ENCODE data around the gene ZNF423. TPM values are rescaled to one million over a fixed set of nuclear protein-coding genes. Genes with fewer than 3 reads are reported as not detected.

Gene ZNF423
- total RNA-seq, 6 experiments from 2014 or later = 0.43 to 1.2 (median 0.89) TPM

DNA sequence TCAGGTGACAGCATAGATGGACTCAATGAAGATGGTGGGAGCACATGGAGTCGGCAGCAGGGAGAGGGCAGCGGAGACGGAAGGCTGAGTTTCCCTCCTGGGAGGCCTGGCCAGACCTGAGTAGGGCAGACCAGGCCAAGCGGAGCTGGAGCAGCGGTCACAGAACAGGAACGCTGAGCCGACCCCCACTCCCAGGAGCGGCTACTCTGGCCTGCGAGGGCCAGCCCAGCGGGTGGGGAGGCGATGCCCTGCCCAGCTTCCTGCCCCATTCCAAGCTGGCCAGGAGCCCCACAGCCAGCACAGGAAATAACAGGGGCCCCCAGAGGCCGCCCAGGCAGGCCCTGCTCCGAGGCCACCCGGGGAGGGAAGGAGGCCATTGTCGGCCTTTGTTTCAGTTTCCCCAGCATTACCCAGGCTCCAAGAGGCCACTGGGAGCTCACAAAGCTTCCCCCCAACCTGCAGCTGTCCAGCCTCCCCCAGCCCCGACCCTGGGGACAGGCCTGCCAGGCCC, 79.8 kb downstream of the ZNF423 start:
- DNase-seq = peak in 1 of 3 donors; percentile 22

DNA sequence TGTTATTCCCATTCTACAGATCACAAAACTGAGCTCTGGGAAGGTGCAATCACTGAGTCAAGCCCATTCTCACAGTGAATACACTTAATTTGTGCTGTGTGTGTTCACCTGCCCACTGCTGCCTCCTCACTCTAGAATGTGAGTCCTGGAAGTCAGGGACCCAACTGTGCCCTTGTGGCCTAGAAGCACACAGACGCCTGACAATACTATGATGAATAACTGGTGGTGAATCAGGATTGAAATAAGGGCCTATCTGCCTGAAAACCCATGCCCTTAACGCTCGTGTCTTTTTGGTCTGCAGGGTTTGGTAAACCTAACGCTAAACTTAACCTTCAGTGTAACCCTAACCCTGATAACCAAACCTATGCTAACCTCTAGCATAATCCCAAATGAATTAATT, 80.3 kb downstream of the ZNF423 start:
- intact Hi-C loops (cut with DNase I) = no loop called here

More for the DNA sequence above, 79.8 kb downstream of the ZNF423 start:
- ATAC-seq = peak; percentile 49 to 57 (median 54)
- Histone ChIP-seq H3K4me1 (no peaks in the 10 kb centered on the region), H3K36me3 (no peaks in the 10 kb centered on the region), H3K9me3 (no peaks in the 10 kb centered on the region), H3K27me3 (no peaks in the 10 kb centered on the region), H3K4me3 (no peak overlapping the region), H3K27ac (no peak overlapping the region)
- 49% methylated on average over 4 of the region's 16 CpGs for WGBS (ENCODE audit: insufficient coverage, low coverage, low lambda C conversion rate, missing lambda C conversion rate)
- intact Hi-C loops (cut with DNase I) = no loop called here
- TF ChIP-seq POLR2A (IDR thresholded peaks at IDR 0.05) (no peak), CTCF (IDR thresholded peaks at IDR 0.05) (no peak)

GRCh38 chr16:49775018-49775417, 80.9 kb downstream of the ZNF423 start:
- Histone ChIP-seq H3K4me3 (no peak overlapping the region), H3K4me1 (no peaks in the 10 kb centered on the region), H3K27me3 (no peaks in the 10 kb centered on the region), H3K27ac (no peak overlapping the region), H3K9me3 (no peaks in the 10 kb centered on the region), H3K36me3 (no peaks in the 10 kb centered on the region)
- no peak for TF ChIP-seq CTCF (IDR thresholded peaks at IDR 0.05)
- TF ChIP-seq POLR2A (IDR thresholded peaks at IDR 0.05) = no peak
- 67% methylated on average over 1 of the region's 4 CpGs for WGBS (ENCODE audit: insufficient coverage, low coverage, low lambda C conversion rate, missing lambda C conversion rate)
- no peak for ATAC-seq
- intact Hi-C loops (cut with DNase I) = no loop called here
- no peak for DNase-seq

More for the DNA sequence above, 80.3 kb downstream of the ZNF423 start:
- no peaks in the 10 kb centered on the region for H3K27me3 ChIP-seq
- no peak for TF ChIP-seq CTCF (IDR thresholded peaks at IDR 0.05)
- TF ChIP-seq POLR2A (IDR thresholded peaks at IDR 0.05) = no peak
- WGBS (ENCODE audit: insufficient coverage, low coverage, low lambda C conversion rate, missing lambda C conversion rate) = 60% methylated on average over 1 of the region's 4 CpGs
- H3K27ac ChIP-seq = no peak overlapping the region
- no peaks in the 10 kb centered on the region for H3K9me3 ChIP-seq
- ATAC-seq = no peak
- no peaks in the 10 kb centered on the region for H3K4me1 ChIP-seq
- no peak for DNase-seq
- H3K36me3 ChIP-seq = no peaks in the 10 kb centered on the region
- no peak overlapping the region for H3K4me3 ChIP-seq

GRCh38 chr16:49773534-49774475, 82.1 kb downstream of the ZNF423 start:
- H3K4me3 ChIP-seq = no peak overlapping the region
- ATAC-seq (no peak), DNase-seq (no peak)
- no peak for TF ChIP-seq CTCF (IDR thresholded peaks at IDR 0.05)
- H3K9me3 ChIP-seq = no peaks in the 10 kb centered on the region
- H3K27ac ChIP-seq = no peak overlapping the region
- 40% methylated on average over 6 of the region's 10 CpGs for whole genome bisulfite sequencing (ENCODE audit: insufficient coverage, low coverage, low lambda C conversion rate, missing lambda C conversion rate)
- H3K4me1 ChIP-seq = no peaks in the 10 kb centered on the region
- no peaks in the 10 kb centered on the region for H3K27me3 ChIP-seq
- H3K36me3 ChIP-seq = no peaks in the 10 kb centered on the region
- intact Hi-C loops (cut with DNase I) = no loop called here

Measured in right lobe of liver (tissue), 6 donors.